WERI-Rb-1 (cell line): ENCODE measurements around the gene CHRND.

Source experiments
- DNase-seq: peaks from one replicate; pipeline ENCODE4 v3.0.0-alpha.2; 2020
- H3K27ac ChIP-seq: fragments of 250-450 bp; sonication (Bioruptor Pico); 2 replicates; pipeline ENCODE4 v1.5.1; 2020; ENCODE audit warnings: mild to moderate bottlenecking, moderate library complexity
- H3K27me3 ChIP-seq: fragments of 250-450 bp; sonication (Bioruptor Pico); 2 replicates; pipeline ENCODE4 v1.5.1; 2021; ENCODE audit warnings: mild to moderate bottlenecking, low read depth, moderate library complexity; ENCODE audit not compliant: insufficient read depth, severe bottlenecking
- H3K36me3 ChIP-seq: fragments of 250-450 bp; sonication (Bioruptor Pico); 2 replicates; pipeline ENCODE4 v1.5.1; 2020; ENCODE audit warnings: mild to moderate bottlenecking, moderate library complexity
- H3K4me3 ChIP-seq: 2 replicates; pipeline ENCODE4 v1.5.1; 2011; ENCODE audit warnings: low read depth, mild to moderate bottlenecking, control low read depth, low read length
- H3K9me3 ChIP-seq: fragments of 250-450 bp; sonication (Bioruptor Pico); 2 replicates; pipeline ENCODE4 v1.5.1; 2021; ENCODE audit warnings: mild to moderate bottlenecking, moderate library complexity; ENCODE audit not compliant: severe bottlenecking
- CTCF ChIP-seq: IDR thresholded peaks from 2 replicates; pipeline ENCODE4 v1.5.1; 2011; ENCODE audit warnings: low read depth, mild to moderate bottlenecking, control low read depth, inconsistent platforms, low read length

The CHRND gene

GRCh38 chr2:232550354-232551249, 24.6 kb downstream of the CHRND start, which contains the start of the genes EIF4E2 and TIGD1:
Gene EIF4E2 (plus strand): TSS chr2:232550689. CDS start chr2:232550725, 36 bp downstream.
Gene TIGD1 (minus strand): TSS chr2:232550557. CDS start chr2:232549882, 675 bp downstream.
- peak within 1 kb of the TSS; percentile 87 for H3K27ac ChIP-seq
- TF ChIP-seq CTCF: peak; percentile 30
- peak; percentile 96 for DNase-seq
- no peaks in the 10 kb centered on the region for H3K27me3 ChIP-seq
- H3K4me3 ChIP-seq: peak within 1 kb of the TSS; percentile 80
- H3K36me3 ChIP-seq: peaks cover 49% of the 10 kb centered on the region
- H3K9me3 ChIP-seq: peaks cover 3% of the 10 kb centered on the region

- H3K36me3 ChIP-seq: peaks cover 52% of the 10 kb centered on the region
- H3K27ac ChIP-seq: peak overlapping the region; percentile 87
- peak overlapping the region; percentile 80 for H3K4me3 ChIP-seq
- H3K9me3 ChIP-seq: peaks cover 3% of the 10 kb centered on the region
- H3K27me3 ChIP-seq: no peaks in the 10 kb centered on the region
- TF ChIP-seq CTCF: no peak
- no peak for DNase-seq
Measured at GRCh38 chr2:232551250-232551638, 25.3 kb downstream of the CHRND start.

GRCh38 chr2:232551776-232552175, 25.8 kb downstream of the CHRND start:
- no peak for DNase-seq
- Histone ChIP-seq H3K9me3 (peaks cover 3% of the 10 kb centered on the region), H3K4me3 (peak overlapping the region; percentile 80; the same call in 1 of the 2 replicates), H3K27ac (no peak overlapping the region), H3K27me3 (no peaks in the 10 kb centered on the region), H3K36me3 (peaks cover 53% of the 10 kb centered on the region)
- TF ChIP-seq CTCF: no peak

GRCh38 chr2:232556426-232556825, 30.5 kb downstream of the CHRND start:
- no peak for DNase-seq
- TF ChIP-seq CTCF: no peak
- H3K4me3 ChIP-seq: no peak overlapping the region
- H3K9me3 ChIP-seq: no peaks in the 10 kb centered on the region
- peaks cover 68% of the 10 kb centered on the region for H3K36me3 ChIP-seq
- no peak overlapping the region for H3K27ac ChIP-seq
- no peaks in the 10 kb centered on the region for H3K27me3 ChIP-seq

GRCh38 chr2:232562515-232563151, 36.7 kb downstream of the CHRND start:
- Histone ChIP-seq H3K27me3 (no peaks in the 10 kb centered on the region), H3K36me3 (peaks cover 70% of the 10 kb centered on the region), H3K4me3 (no peak overlapping the region), H3K9me3 (no peaks in the 10 kb centered on the region), H3K27ac (no peak overlapping the region)
- TF ChIP-seq CTCF: no peak
- DNase-seq: no peak
